Activated T-helper 1 cell treated with Interleukin-2 at 50 U/mL for 16 hours (primary cell): ENCODE measurements around the gene DYDC2.
"Not testable (repeated sequence)": the region's sequence is repeated elsewhere in the genome, so short reads cannot be mapped to it uniquely, and the experiment has no call there.

ENCODE experiments used
- DNase-seq: peaks from one replicate; pipeline ENCODE4 v3.0.0-alpha.2; 2020; ENCODE audit warnings: low read depth

DYDC2 gene, protein sequence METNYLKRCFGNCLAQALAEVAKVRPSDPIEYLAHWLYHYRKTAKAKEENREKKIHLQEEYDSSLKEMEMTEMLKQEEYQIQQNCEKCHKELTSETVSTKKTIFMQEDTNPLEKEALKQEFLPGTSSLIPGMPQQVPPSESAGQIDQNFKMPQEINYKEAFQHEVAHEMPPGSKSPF

DNA sequence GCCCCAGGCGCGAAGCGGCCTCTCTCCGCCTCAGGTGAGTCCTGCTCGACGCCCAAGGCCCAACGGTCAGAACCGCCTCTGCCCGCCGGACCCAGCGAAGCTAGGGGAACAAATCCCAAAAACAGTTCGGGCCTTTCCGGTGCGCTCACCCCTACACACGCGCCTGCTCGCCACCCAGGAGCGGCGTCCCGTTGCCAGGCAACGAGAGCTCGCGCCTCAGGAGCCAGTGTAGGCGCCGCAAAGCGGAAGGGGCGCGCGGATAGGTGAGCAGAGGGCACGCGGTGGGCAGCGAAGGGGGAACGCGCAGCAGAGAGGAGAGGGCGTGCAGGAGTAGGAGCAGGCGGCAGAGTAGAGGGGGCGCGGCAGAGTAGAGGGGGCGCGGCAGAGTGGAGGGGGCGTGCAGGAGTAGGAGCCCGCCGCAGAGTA lies at the start of gene DYDC2, which contains the start of gene DYDC1:
TSS of gene DYDC2 (plus strand) at position 219 of the 426 bp plus-strand sequence. CDS start 5,663 bp downstream, outside the sequence.
TSS of gene DYDC1 (minus strand) at position 193 of the 426 bp plus-strand sequence. CDS start 4,154 bp downstream, outside the sequence.
- DNase-seq: peak; percentile 17

DNA sequence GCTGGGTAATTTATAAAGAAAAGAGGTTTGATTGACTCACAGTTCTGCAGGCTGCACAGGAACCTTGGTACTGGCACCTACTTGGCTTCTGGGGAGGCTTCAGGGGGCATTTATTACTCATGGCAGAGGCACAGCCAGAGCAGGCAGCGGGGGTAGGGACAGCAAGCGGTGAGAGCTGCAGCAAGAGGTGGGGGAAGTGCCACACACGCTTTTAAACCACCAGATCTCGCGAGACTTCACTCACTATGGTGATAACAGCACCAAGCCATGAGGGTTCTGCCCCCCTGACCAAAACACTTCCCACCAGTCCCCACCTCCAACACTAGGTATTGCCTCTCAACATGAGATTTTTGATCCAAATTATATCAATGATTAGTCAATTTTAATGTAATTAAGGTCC lies 43.1 kb upstream of the DYDC2 start:
- no peak for DNase-seq

DNA sequence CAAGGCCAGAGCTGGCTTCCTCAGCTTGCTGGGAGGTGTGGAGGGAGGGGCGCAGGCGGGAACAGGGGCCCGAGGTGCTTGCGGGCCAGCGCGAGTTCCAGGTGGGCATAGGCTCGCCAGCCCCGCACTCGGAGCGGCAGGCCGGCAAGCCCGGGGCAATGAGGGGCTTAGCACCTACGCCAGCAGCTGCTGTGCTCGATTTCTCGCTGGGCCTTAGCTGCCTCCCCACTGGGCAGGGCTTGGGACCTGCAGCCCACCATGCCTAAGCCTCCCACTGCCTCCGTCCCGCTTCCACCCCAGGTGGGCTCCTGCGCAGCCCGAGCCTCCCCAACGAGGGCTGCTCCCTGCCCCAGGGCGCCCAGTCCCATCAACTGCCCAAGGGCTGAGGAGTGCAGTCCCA lies 41.2 kb upstream of the DYDC2 start:
- DNase-seq: no peak

DNA sequence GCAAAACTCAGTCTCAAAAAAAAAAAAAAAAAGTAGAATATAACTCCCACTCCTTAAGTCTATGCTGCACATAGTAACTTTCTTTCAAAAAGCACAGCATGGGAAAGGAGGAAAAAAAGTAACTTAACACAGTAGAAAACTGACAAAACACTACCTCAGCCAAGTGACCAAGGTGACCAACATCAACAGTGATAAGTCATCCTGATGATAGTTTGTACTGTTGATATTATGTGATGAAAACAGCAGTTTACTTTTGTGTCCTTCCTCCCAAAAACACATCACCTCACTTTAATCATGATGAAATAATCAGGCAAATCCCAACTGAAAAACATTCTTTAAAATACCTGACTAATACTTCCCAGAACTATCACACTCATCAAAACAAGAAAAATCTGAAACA lies 37.8 kb upstream of the DYDC2 start:
- DNase-seq: no peak

DNA sequence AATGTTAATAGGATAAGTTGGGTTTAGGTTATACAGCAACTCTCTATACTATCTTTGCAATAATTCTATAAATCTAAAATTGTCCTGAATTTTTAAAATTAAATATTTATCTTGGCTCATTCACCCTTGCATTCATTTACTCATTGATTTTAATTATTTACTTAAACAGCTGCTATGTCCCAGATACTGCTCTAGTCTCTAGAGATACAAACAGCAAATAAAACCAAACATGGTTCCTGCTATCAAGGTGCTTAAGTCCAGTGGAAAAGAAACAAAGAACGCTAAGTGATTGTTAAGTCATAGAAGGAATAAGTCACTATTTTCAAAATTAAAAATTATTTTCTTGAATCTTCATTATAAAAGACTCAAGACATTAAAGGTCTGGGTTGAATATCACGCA lies 37.3 kb upstream of the DYDC2 start:
- no peak for DNase-seq

DNA sequence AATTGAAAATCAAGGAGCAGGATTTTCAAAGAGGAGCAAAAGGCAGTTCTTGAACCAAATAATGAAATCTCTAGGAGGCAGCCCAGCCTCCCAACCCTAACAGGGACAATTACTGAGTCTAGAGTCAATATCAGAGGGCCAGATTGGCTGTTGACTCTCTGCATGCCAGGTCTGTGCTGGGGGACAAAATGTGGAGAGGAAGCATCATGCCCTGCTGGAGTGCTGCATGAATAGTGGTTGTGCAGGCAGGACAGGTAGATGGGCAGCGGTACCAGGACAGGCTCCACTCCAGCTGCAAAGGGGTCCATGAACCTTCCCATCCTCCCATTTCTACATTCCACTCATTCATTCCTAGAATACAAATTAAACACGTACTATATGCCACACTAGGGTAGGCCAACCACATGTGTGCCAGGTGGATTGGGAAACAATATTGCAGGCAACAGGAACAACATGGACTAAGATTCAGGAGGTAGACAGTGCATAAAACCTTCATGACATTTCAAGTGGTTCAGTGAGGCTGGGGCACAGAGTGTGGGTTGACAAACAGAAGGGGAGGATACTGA lies 36.8 kb upstream of the DYDC2 start:
- DNase-seq: no peak

DNA sequence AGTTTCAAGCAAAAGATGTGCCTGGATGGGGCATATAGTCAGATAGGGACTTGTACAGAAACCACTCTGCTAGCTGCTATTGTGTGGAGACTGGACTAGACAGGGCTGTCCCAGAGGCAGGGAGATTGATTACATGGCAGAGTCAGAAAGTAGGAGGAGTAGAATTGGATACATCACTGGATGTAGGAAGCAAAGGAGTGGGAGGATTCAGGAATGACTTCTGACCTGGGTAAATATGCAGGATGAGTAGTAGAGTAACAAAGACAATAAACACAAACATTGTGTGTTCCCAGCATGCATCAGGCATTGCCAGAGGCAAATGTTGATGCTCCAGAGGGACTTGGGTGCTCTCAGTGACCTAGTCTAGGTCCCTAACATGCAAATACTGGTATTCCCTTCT lies 36.2 kb upstream of the DYDC2 start:
- no peak for DNase-seq

DNA sequence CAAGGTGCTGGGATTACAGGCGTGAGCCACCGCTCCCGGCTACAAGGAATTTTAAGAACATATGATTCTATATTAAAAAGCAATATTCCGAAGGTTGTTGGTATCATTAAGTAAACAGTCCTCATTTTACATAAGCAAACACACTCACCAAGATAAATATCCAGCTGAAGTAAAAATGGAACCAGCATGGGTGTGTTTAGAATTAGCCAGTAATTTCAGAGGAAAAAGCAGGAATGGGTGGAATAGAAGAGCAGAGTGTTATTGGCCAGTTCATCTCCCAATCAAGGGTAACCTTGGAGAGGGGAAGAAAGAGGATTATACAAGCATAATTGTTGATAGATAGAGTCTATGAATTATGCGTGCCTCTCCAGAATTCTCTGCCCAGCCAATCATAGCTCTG lies 35.4 kb upstream of the DYDC2 start:
- DNase-seq: no peak

DNA sequence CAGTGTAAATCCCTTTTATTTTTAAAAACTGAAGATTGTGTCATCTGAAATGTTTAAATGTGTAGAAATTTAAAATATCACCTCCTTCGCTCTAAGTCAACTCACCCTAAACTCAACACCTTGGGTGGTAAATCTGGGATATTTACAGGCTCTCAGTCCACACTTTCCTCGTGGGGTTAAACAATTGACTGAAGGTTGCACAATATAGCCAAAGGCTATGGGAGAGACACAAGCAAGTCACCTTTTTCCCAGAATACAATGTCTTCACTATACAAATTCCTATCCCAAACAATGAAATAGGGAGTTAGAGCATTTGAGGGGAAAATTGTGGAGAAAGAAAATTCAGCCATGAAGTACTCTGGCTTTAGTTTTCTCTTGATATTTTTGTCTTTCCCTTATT lies 34.4 kb upstream of the DYDC2 start:
- DNase-seq: no peak

DNA sequence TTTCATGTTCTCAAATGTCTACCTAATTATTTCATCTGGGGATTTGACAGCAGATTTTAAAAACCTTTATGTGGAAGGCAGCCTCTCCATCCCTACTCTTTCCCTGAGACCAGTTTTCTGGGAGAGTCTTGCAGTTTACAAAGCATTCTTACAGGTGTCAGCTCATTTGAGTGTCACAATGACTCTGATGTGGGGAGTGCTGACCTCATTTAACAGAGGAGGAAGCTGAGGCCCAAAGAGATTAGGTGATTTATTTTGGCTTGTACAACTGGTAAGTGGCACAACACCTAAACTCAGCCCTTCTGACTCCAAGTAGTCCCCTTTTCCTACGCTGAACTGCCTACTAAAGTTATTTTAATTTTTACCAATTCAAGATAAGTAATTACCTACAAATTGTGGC lies 33.9 kb upstream of the DYDC2 start:
- DNase-seq: no peak

DNA sequence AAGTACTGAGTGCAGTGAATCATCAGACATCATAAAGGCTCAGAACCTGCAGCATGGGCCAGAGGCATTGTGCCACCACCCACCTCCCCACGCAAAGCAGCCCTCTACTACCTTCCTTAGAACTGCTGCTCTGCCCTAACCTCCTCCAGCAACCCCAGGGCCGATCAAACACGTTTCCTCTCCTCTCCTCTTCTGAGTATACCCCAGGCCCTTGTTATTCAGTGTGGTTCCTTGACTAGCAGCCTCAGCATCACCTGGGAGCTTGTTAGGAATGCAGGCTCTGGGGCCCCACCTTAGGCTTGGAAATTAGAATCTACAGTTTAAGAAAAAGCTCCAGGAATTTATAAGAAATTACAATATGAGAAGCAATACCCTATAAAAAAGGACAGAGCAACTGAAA lies 33.3 kb upstream of the DYDC2 start:
- DNase-seq: no peak

DNA sequence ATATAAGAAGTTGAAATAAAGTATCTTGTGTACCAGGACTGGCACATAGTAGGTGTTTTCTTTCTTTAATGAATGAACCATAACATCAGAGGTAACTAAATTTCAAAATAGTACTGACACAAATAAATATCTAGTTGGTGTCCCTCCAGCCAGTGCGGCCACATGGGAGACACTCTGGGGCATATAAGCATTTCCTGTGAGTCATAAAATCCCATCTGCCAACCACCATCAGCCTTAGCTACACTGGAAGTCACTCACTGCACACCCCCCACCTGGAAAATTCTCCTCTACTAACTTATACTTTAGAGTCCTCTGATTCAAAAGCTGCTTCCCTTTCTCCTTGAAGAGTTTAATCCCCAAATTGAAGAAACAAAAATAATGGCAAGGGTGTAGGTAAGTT lies 32.5 kb upstream of the DYDC2 start:
- no peak for DNase-seq

DNA sequence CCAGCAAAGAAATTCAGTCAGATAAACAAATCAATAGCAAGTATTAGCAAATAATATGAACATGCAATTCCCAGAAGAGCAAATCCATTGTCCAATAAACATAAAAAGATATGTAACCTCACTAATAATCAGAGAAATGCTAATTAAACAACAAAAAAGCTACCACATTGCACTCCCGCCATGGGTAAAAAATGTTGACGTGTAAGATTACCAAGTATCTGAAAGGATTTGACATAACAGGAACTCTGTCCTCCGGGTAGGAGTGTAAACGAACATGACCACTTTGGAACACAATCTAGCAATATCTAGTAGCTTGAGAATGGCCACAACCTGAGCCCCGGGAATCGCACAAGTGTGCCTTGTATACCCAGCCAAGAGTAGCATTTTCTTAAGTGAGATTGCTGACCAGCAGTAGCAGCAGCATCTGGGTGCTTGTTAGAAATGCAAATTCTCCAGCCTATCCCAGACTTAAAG lies 31.7 kb upstream of the DYDC2 start:
- no peak for DNase-seq

DNA sequence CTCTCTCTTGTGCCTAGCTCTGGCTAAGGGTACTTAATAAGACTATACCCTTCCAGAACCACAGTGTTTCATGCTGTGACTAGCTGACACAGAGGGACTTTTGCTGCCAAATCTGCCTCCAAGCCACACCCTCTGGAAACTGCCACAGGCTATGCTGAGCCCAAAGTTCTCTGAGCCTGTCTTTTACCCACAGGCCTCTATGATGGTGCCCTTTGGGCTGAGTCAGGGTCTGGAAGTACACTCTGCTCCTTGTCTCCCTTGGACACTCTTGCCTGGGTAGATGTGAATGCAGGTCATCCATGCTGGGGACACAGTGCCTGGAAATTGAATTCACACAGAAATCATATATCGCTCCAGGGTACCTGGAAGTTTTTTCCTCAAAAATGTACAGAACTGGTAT lies 22.6 kb upstream of the DYDC2 start:
- no peak for DNase-seq

DNA sequence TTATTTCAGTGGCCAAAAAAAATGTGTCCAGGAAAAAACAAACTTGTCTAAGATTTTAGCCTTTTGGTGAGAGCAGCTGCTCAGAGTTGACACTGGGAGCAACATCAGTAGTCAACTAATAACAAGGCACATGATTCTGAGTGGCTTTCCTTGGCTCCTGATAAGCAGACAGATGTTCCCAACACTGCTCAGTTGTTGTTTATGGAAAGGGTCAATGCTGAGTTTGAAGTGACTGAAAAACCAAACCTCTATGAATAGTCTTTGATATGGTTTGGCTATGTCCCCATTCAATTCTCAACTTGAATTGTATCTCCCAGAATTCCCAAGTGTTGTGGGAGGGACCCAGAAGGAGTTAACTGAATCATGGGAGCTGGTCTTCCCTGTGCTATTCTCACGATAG lies 12.3 kb upstream of the DYDC2 start:
- DNase-seq: no peak

DNA sequence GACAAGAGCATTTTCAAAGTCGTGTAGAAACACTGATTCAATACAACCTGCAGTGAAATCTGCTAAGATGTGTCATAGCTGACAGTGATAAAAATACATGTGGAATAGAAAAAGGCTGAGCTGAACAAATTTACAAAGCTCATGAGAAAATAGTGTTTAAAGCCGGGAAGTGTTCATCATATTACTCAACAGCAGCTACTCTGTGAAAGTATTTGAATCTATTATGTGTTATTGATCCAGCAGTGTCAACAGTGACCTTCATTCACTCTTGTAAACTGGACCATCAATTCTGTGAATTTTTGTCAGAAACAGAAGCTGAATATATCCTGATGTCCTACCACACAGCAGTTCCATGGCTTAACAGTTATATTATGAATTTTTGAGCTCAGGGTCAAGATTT lies 11.7 kb upstream of the DYDC2 start:
- no peak for DNase-seq

DNA sequence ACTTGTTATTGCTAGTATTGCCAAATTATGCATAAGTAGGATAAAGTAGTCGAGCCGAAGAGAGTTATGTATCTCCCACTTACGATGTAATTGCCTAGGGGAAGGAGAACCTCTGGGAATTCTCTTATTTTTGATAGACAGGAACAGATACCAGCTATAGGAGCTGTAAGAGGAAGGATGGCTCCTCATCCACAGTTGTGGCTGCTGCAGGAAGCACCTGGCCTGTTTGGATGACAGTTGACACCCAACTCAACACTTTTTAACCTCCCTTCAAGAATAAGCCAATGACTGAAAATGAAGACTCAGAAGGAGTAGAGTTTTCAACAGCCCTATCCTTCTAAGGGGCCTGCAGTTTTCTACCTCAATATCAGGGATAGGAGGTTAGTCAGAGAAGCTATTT lies 6.3 kb upstream of the DYDC2 start:
- DNase-seq: no peak

DNA sequence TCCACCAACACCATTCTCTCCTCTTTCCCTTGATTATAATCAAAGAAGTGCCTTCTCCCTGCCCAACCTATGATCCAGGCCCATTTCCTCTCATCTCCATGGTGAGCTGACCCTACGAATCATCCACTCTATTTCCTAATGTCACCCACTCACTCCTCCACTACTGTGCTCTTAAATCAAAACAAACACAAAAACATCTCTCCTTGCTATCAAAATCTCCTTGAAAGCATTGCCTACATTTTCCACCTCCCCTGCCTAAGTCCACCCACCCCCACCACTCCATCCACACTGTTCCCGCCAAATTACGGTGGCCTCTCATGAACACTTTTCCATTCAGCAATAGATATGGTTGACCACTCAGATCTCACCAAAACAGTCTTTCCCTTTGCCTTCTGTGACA lies 5.4 kb upstream of the DYDC2 start:
- DNase-seq: no peak

DNA sequence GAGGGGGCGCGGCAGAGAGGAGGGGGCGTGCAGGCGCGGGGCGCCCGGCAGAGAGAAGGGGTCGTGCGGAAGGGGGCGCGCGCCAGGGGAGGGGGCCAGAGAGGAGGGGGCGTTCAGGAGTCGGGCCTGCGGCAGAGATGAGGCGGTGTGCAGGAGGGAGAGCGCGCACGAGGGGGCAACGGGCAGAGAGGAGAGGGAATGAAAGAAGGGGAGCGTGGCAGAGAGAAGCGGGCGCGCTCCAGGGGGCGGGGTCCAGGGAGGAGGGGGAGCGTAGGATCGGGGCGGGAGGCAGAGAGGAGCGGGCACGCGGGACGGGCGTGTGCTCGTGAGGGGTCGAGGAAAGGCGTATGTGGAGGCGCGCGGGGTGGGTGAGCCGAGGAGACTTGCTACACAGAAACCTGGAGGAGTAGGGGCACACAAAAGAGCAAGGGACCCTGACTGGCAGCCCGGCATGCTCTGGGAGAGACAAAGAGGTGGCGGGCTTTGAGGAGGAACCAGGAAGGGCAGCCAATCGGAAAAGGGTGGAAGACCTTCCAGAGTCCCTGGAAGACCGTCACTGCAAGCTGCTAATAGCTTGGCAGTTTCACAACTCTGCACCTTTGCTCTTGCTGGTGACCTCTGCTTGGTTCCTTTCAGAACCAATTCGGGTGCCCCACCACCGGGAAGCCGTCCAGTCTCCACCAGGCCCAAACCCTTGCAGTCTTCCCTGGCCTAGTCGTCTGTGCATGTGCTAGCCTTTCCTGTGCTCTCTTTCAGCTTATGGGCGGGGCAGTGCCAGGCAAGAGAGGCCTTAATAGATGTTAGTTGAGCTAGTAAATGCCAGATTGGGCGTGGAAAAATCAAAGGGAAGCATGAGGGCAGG lies 639 bp downstream of the DYDC2 start:
- DNase-seq: no peak

DNA sequence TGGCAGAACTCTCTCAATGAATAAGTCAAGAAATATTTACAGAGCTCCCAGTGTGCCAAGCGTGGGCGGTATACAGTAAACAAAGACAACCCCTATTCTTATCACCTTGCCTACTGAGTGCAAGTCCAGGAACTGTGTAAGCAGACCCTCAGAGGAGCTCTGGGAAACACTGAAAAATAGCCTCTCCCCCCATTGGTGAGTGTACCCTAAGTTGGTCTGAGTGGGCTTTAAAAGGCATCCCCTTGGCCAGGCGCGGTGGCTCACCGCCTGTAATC lies 1.2 kb downstream of the DYDC2 start:
- DNase-seq: no peak

DNA sequence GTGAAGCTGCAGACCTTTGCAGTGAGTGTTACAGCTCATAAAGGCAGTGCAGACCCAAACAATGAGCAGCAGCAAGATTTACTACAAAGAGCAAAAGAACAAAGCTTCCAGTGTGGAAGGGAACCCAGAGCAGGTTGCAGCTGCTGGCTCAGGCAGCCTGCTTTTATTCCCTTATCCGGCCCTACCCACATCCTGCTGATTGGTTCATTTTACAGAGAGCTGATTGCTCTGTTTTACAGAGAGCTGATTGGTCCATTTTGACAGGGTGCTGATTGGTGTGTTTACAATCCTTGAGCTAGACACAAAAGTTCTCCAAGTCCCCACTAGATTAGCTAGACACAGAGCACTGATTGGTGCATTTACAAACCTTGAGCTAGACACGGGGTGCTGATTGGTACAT lies 2.3 kb downstream of the DYDC2 start:
- not testable (repeated sequence) for DNase-seq

DNA sequence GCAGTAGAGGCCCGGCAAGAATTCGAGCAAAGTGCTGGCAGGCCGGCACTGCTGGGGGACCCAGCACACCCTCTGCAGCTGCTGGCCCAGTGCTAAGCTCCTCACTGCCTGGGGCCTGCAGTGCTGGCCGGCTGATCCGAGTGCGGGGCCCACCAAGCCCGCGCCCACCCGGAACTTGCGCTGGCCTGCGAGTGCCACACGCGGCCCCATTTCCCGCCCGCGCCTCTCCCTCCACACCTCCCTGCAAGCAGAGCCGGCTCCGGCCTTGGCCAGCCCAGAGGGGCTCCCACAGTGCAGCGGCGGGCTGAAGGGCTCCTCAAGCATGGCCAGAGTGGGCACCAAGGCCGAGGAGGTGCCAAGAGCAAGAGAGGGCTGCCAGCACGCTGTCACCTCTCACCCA lies 3.1 kb downstream of the DYDC2 start:
- DNase-seq: no peak

DNA sequence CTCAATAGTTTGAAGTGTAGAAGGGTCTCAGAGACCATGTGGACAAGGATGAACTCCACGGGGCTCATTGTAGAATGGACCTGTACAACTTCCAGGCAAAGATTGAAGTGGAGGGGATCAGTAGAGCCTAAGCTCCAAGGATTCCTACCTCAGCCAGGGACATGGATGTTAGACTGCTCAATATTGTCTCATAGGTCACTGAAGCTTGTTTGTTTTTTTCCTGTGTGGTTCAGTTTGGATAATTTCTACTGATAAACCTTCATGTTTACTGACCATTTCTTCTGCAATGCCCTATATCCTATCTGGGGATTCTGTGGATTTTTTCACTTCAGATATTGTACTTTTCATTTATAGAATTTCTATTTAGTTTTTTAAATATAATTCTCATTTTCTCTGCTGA lies 8.9 kb downstream of the DYDC2 start:
- DNase-seq: no peak

DNA sequence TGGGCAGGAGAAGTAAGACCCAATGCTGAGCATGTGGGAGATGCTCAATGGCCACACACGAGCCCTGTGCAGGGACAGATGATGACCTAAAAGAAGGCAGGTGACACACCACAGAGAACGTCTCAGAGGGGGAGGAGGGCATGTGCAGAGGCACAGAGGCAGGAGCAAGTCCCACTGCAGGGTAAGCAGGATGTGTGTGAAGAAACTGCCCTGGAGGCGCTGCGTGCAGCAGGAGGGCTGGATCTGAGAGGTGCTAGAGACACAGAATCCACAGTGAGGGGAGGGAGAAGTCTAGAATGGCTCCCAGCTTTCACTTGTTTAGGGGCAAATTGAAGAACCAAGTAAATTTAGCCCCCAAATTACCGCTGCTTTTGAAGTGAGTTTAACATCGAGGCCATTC lies 14.9 kb downstream of the DYDC2 start:
- no peak for DNase-seq
